ENCODE measurements around the gene GSTA4.

Gene GSTA4

GRCh38 chr6:53015486-53015885 lies 20.4 kb upstream of the GSTA4 start:
- Histone ChIP-seq H3K4me3 (ENCODE audit: low read length) (no peak overlapping the region), H3K27me3 (ENCODE audit: low read depth, low read length) (no peaks in the 10 kb centered on the region), H3K4me1 (ENCODE audit: low read length) (no peaks in the 10 kb centered on the region), H3K36me3 (replicated peaks; ENCODE audit: low read depth, low read length) (peaks cover 10% of the 10 kb centered on the region), H3K9ac (ENCODE audit: low read length) (no peak overlapping the region), H3K4me2 (ENCODE audit: low read length) (no peak overlapping the region), H2AFZ (ENCODE audit: low read depth, low read length) (no peak overlapping the region), H3K79me2 (ENCODE audit: low read length) (no peaks in the 10 kb centered on the region), H4K20me1 (ENCODE audit: insufficient read depth, low read length) (no peaks in the 10 kb centered on the region), H3K9me3 (ENCODE audit: insufficient read depth, low read length) (no peaks in the 10 kb centered on the region), H3K27ac (ENCODE audit: low read length) (no peak overlapping the region)
- no peak for TF ChIP-seq CTCF (IDR thresholded peaks at IDR 0.05; ENCODE audit: low read depth, low read length)
- TF ChIP-seq EZH2phosphoT487 (IDR thresholded peaks at IDR 0.05; ENCODE audit: low read depth), result no peak

GRCh38 chr6:53014744-53015143 lies 19.7 kb upstream of the GSTA4 start:
- H3K4me1 ChIP-seq (ENCODE audit: low read length), result no peaks in the 10 kb centered on the region
- H3K9me3 ChIP-seq (ENCODE audit: insufficient read depth, low read length), result no peaks in the 10 kb centered on the region
- no peaks in the 10 kb centered on the region for H3K79me2 ChIP-seq (ENCODE audit: low read length)
- no peak overlapping the region for H3K4me2 ChIP-seq (ENCODE audit: low read length)
- H4K20me1 ChIP-seq (ENCODE audit: insufficient read depth, low read length), result no peaks in the 10 kb centered on the region
- H3K27me3 ChIP-seq (ENCODE audit: low read depth, low read length), result no peaks in the 10 kb centered on the region
- no peak overlapping the region for H3K9ac ChIP-seq (ENCODE audit: low read length)
- TF ChIP-seq CTCF (IDR thresholded peaks at IDR 0.05; ENCODE audit: low read depth, low read length) (no peak), EZH2phosphoT487 (IDR thresholded peaks at IDR 0.05; ENCODE audit: low read depth) (no peak)
- H3K27ac ChIP-seq (ENCODE audit: low read length), result no peak overlapping the region
- no peak overlapping the region for H3K4me3 ChIP-seq (ENCODE audit: low read length)
- peaks cover 14% of the 10 kb centered on the region for H3K36me3 ChIP-seq (replicated peaks; ENCODE audit: low read depth, low read length)
- no peak overlapping the region for H2AFZ ChIP-seq (ENCODE audit: low read depth, low read length)

GRCh38 chr6:53014063-53014462 lies 19.0 kb upstream of the GSTA4 start:
- H3K79me2 ChIP-seq (ENCODE audit: low read length), result no peaks in the 10 kb centered on the region
- H3K9me3 ChIP-seq (ENCODE audit: insufficient read depth, low read length), result no peaks in the 10 kb centered on the region
- no peak overlapping the region for H3K27ac ChIP-seq (ENCODE audit: low read length)
- no peak overlapping the region for H2AFZ ChIP-seq (ENCODE audit: low read depth, low read length)
- no peak overlapping the region for H3K4me3 ChIP-seq (ENCODE audit: low read length)
- H3K27me3 ChIP-seq (ENCODE audit: low read depth, low read length), result no peaks in the 10 kb centered on the region
- TF ChIP-seq EZH2phosphoT487 (IDR thresholded peaks at IDR 0.05; ENCODE audit: low read depth) (no peak), CTCF (IDR thresholded peaks at IDR 0.05; ENCODE audit: low read depth, low read length) (no peak)
- H3K4me2 ChIP-seq (ENCODE audit: low read length), result no peak overlapping the region
- no peaks in the 10 kb centered on the region for H3K4me1 ChIP-seq (ENCODE audit: low read length)
- H4K20me1 ChIP-seq (ENCODE audit: insufficient read depth, low read length), result no peaks in the 10 kb centered on the region
- no peak overlapping the region for H3K9ac ChIP-seq (ENCODE audit: low read length)
- peaks cover 14% of the 10 kb centered on the region for H3K36me3 ChIP-seq (replicated peaks; ENCODE audit: low read depth, low read length)

- H3K36me3 ChIP-seq (replicated peaks; ENCODE audit: low read depth, low read length), result peaks cover 16% of the 10 kb centered on the region
- no peaks in the 10 kb centered on the region for H4K20me1 ChIP-seq (ENCODE audit: insufficient read depth, low read length)
- H3K27ac ChIP-seq (ENCODE audit: low read length), result no peak overlapping the region
- no peak overlapping the region for H3K4me3 ChIP-seq (ENCODE audit: low read length)
- H3K27me3 ChIP-seq (ENCODE audit: low read depth, low read length), result no peaks in the 10 kb centered on the region
- no peak overlapping the region for H3K9ac ChIP-seq (ENCODE audit: low read length)
- H3K79me2 ChIP-seq (ENCODE audit: low read length), result no peaks in the 10 kb centered on the region
- no peak overlapping the region for H3K4me2 ChIP-seq (ENCODE audit: low read length)
- H3K9me3 ChIP-seq (ENCODE audit: insufficient read depth, low read length), result no peaks in the 10 kb centered on the region
- H2AFZ ChIP-seq (ENCODE audit: low read depth, low read length), result no peak overlapping the region
- no peaks in the 10 kb centered on the region for H3K4me1 ChIP-seq (ENCODE audit: low read length)
- TF ChIP-seq EZH2phosphoT487 (IDR thresholded peaks at IDR 0.05; ENCODE audit: low read depth) (no peak), CTCF (IDR thresholded peaks at IDR 0.05; ENCODE audit: low read depth, low read length) (no peak)
Measured at GRCh38 chr6:53011979-53012378, 16.9 kb upstream of the GSTA4 start.
